GM21423 (cell line): Measurements from ENCODE around the gene FXYD6.

ENCODE experiments used
- ATAC-seq: cut with Tn5 transposase; IDR thresholded peaks from one replicate; pipeline ENCODE4 v1.9.1; 2021; ENCODE audit warnings: mild to moderate bottlenecking, moderate library complexity; ENCODE audit not compliant: unreplicated experiment

Gene FXYD6

GRCh38 chr11:117851106-117851505 lies 25.4 kb downstream of the FXYD6 start:
- ATAC-seq, result no peak

DNA sequence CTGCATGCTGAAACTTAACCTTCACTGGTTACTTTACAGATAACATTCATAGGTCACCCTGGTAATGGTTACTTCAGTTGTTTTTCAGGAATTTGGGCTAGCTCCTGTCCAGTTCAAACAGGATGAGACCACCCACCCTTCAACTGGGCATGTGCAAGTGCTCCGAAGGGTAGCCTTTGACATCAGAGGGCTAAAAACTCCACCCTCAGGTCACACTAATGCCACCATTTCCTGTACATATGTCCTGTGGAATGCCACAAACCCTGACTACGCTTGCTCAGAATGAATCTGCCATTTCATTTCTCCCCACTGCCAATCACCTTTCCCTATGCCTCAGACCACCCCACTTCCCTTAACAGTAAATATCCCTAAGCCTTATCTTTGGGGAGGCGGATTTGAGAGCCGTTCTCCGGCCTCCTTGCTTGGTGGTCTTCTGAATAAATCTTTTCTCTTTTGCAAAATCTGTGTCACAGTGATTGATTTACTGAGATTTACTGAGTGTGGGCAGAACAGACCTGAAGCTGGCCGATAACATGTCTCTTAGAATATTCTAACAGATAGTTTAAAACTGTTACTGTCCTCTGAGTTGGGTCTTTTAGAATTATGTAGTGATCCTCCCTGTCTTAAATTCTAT lies 26.6 kb downstream of the FXYD6 start:
- ATAC-seq, result no peak

DNA sequence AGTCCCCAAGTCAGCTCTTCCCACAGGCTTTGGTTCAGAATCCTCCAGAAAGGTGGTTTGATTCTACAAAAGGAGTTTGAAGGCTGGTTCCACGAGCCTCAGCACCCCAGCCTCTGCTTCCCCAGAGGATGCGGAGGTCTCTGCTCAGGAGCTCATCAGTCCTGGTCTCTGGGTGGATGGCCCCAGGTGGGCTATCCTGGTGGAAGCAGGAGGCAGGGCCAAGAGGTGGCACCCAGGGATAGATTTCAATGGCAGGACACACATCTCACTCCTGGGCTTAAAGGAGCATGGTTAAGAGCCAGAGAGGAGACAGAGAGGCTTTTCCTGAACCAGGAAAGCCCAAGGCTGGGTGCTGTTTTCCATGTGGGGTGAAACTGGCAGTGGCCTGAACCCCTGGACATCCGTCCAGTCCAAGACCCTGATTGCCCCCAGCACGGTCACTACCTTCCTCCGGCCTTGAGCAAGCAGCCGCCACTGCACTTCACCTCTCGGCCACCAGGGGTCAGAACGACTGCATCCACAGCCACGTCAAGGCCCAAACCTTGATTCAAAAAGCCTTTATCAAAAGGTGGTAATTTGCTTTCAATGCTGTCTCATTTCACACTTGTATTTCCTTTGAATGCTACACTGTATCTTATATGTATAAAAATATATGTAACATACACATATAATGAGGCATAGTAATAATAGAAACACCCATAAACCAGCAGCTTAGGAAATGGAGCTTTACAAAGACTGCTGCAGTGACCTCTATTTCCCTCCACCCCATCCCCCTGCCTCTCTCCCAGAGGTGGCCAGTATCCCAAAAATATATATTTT lies 32.6 kb downstream of the FXYD6 start:
- ATAC-seq, result no peak

DNA sequence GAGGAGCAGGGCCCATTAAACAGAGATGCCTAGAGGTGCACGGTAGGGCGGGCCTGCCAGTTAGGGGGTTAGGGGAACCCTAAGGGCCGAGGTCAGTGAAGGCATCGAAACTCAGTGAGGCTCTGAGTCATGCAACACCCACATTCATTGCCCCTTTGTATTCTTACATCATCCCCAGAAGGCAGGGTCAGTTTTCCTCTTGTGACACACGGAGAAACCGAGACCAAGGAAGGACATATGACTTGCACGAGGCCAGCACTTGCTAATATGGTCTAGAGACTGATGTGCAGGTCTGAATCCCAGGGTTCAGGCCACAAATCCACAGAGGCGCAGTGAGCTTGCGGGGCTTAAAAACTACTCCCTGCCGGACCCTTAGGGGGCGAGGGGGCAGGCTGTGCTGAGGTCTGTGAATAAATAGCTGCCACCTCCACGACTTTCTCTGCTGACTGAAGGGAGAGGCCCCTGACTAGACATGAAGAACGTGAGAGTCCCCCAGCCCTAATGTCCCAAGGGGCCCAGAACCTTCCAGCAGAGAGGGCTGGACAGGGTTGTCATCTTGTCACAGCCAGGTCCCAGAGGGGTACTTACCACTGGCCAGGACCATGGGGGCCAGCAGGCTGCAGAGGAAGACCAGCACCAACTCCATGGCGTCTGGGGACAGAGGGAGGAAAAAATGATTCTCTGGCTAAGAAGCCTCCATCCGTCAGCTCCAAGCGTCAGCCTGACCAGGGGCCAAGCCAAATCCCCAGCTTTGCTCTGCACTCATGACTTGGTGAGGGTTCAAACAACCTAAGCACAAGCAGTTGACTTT lies 34.1 kb downstream of the FXYD6 start:
- ATAC-seq, result no peak

DNA sequence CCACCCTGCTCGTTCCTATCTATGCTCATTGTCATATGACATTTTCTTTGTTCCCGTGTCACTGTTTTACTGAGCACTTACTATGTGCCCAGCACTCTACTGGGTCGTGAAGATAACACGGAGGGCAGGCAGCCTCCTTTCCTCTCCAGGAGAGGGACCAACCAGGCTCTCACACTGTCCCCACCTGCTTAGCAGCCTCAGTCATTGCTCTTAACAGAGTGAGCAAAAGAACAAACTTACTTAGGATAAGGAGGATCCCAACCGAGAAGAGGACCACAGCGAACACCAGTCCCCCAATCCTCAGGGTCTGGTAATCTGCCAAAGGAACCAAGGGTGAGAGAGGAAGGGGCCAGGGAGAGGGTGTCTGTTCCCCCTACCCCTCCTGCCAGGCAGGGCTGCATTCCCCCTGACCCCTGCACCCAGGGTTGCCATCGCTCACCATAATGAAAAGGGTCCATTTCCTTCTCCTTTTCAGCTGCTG lies 34.9 kb downstream of the FXYD6 start:
- ATAC-seq, result no peak

- no peak for ATAC-seq
These were observed 35.4 kb downstream of the FXYD6 start for GRCh38 chr11:117840881-117841550.

DNA sequence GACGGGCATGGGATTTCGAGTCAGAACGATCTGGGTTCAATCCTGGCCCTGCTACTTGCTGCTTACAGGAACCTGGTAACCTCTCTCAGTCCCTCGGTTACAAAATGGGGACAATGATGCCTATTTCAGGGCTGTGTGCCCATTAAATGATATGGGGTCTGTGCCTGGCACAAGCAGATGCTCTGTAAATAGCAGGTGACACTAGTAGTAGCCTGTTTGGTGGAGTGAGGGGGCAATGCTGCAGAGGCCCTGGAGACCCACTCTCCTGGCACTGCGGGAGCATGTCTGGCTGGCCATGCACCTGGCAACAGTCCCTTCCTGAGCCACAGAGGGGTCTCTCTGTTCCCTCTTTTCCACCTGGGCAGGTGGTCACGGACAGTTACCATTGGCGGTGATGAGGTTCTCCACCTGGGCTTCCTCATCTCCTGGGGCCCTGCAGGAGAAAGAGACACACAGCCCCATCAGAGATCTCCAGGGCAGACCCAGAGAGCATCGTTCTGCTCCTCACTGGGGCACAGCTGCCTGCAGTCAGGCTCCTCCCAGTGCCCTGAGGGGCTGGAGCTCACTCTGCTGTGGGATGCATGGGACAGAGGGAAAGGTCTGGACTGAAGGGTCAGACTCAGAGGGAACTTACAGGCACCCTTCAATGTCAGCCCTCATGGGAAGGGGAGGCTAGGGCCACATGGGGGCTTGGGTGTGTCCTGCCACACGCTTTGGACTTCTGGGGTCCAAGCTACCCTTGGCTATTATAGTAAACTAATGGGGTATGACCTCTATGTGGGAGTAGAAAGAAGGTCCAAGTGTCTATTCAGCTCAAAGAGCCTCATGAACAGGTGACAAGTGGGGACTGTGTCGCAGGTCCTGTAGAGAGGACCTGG lies 36.3 kb downstream of the FXYD6 start:
- no peak for ATAC-seq

DNA sequence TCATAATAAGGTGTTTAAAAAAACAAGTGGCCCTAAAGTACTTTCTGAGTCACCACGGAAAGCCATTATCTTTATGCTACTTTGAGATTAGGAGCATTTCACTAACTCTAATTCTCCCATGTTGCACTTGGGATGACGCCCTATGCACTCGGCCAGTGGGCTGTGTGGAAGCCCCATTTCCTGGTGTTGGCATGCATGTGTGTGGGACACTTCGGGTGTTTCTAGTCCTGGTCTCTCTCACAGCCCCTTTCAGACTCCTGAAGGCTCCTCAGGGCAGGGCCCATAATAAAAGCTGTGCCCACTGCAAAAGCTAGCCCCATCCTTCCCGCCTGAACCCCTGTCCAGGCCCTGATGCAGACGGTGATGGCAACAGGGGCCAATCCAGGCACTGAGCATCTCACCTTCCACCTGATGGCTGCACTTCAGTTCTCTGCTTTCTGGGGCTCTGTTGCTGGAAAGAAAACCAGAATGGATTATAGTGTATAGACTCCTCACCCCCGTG lies 37.0 kb downstream of the FXYD6 start:
- ATAC-seq, result no peak

DNA sequence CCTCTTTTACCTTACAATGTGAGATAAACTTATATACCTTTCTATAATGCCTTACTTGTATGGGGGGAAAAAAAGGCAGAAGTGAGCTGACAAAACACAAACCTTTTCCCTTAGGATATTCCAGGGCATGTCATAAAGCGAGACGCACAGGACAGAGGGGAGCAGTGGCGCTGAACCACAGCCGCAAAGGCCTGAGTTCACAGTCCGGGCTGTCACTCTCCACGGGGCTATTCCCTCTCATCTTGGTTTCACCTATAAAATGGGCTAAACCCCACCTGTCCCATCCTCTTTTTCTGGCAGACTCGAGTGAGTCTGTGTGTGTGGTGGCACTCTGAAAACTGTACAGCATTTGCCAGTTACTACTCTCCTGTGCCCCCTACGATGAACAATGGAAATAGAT lies 37.6 kb downstream of the FXYD6 start:
- ATAC-seq, result no peak

DNA sequence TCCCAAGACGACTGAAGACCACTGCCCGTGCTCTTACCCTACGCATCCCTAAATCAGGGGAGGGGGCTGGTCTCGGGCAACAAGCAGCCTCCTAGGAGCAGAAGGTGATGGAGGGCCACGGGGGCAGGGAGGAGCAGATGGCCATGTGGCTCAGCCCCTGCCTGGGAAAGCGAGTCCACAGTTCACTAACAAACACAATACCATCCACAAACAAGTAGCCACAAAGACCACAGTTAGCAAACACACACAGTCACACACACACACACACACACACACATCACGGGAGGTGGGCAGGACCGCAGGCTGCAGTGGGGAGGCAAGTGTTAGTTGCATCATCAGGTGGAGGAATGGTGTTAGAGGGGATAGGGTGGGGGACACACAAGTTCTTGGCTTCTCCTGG lies 38.7 kb downstream of the FXYD6 start:
- ATAC-seq, result no peak

DNA sequence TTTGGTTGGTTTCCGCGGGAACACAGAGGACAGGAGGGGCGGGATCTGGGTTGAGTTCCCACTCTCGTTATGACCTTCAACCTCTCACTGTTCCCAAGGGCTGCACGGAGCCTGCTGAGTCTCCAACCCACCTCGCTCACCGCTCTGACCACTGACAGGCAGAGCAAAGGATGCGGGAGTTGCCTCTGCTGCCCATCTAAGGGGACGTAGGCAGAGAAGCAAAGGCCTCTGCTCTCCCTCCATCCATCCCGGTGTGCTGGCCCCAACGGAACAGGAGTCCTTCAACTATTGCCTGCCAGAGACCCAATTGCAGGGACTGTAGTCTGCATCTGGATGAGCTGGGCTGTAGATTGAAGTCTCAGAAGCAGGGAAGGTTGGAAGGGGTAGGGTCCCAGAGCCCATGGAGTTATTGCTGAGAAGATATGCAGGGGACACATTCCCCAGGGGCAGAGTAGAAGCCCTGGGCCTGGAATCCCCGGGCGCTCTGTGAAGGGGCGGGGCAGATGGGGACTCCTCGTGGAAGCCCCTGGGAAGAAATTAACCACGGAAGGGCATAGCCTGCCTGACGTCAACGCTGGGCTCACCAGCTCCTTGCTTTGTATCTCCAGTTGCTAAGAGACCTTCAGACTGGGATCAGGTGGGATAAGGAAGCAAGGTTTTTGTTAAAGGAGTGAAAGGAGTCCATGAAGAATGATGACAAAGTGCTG lies 39.2 kb downstream of the FXYD6 start:
- no peak for ATAC-seq

DNA sequence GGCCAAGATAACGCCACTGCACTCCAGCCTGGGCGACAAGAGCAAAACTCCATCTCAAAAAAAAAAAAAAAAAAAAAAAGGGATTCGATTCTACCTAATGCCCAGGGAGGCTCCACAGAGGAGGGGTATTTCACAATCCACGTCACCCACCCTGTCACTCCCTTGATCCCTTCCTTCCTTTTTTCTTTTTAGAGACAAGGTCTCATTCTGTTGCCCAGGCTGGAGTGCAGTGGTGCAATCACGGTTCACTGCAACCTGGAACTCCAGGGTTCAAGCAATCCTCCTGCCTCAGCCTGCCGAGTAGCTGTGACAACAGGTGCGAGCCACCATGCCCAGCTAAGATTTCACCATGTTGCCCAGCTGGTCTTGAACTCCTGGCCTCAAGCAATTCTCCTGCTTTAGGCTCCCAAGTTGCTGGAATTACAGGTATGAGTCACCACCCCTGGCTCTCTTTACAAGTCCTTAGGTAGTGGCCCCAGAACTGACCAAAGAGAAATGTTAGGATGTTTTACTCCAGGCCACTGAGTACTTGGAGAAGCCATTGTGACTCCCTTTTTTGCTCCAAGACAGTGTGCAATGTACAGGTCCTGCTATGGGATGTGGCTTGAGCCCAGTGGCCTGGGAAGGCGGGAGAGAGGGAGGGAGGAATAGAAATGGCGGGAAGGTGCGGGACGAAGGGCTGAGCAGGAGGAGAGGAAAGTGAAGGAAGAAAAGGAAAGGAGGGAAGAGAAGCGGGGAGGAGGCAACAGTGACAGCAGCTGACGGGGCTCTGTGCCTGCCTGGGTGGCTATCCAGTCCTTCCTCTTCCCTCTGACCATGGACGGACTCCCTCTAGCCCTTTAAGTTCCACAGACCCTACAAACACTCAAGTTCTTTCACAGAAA lies 40.1 kb downstream of the FXYD6 start:
- ATAC-seq, result no peak

DNA sequence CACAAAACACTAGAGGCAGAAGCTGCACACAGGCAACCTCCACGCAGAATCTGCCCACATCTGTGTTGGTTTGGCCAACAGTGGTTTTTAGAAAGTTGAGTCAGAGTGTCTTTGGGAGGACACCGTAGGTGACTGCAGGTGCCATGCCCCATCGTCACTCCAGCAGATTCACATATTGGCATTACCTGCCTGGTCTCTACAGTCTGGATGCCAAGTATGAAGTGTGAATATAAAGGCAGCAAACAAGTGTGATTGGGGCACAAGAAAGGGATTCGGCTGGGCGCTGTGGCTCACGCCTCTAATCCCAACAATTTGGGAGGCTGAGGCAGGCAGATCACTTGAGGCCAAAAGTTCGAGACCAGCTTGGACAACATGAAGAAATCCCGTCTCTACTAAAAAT lies 40.9 kb downstream of the FXYD6 start:
- no peak for ATAC-seq

- ATAC-seq, result no peak
These were observed 41.5 kb downstream of the FXYD6 start for GRCh38 chr11:117834838-117835443.

DNA sequence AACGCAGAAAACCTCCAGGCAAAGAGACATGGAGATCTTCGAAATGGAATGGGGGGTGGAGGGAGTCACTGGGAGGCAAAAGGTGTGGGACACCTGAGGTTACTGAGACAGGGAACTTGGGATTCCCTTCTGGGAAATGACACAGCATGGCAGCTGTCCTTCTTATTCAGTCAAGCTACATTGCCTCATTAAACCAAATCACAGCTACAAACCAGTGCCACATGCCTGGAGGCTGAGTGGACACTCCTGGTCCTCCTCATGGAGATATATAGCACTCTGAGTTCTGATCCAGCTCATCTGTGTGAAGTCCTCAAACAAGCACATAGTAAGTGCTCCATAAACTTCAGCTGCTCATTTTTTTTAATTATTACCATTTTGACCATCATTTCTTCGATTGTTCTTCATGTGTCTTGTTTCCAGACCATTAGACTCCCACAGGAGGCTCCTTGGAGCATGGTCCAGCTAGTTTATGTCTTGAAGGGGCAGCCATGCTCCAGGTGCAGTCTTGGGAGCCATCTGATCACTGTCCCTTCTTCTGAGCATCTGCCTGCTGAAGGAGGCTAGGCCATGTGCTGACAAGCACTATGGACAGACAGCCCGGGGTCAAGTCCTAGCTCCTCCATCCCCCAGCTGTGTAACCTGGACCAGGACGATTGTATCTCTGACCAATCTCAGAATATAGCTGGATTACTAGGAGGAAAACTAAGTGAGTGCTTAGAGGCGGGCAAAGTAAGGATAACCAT lies 42.2 kb downstream of the FXYD6 start:
- no peak for ATAC-seq

GRCh38 chr11:117833401-117833891 lies 43.0 kb downstream of the FXYD6 start:
- ATAC-seq, result no peak

GRCh38 chr11:117832511-117832910 lies 43.9 kb downstream of the FXYD6 start:
- no peak for ATAC-seq
